Measurements from ENCODE around the gene LDLRAD3. TPM values are rescaled to one million over a fixed set of nuclear protein-coding genes. Genes with fewer than 3 reads are reported as not detected.
A peak's percentile ranks its signal among the peaks of the same experiment; 100 is the strongest.

Gene LDLRAD3
- total RNA-seq, 2 donors from 2014 or later, result 30.8 to 42.5 TPM

- intact Hi-C loops (cut with DNase I), result no loop called here
- no peak for DNase-seq (ENCODE audit: low spot score)
- Histone ChIP-seq H3K4me3 (no peak overlapping the region), H3K36me3 (no peaks in the 10 kb centered on the region), H3K27me3 (replicated peaks; ENCODE audit: insufficient read depth) (no peaks in the 10 kb centered on the region), H3K4me1 (replicated peaks) (no peaks in the 10 kb centered on the region), H3K27ac (no peak overlapping the region), H3K9me3 (no peaks in the 10 kb centered on the region)
- WGBS, result 95% methylated on average over 4 of the region's 4 CpGs
- TF ChIP-seq CTCF (IDR thresholded peaks at IDR 0.05) (no peak), POLR2AphosphoS5 (IDR thresholded peaks at IDR 0.05) (no peak), POLR2A (IDR thresholded peaks at IDR 0.05) (no peak)
Measured at GRCh38 chr11:36150986-36151385, 207.1 kb downstream of the LDLRAD3 start.

GRCh38 chr11:36151933-36152580 lies 208.2 kb downstream of the LDLRAD3 start:
- intact Hi-C loops (cut with DNase I), result no loop called here
- no peak for TF ChIP-seq CTCF (IDR thresholded peaks at IDR 0.05)
- Histone ChIP-seq H3K4me1 (replicated peaks) (no peaks in the 10 kb centered on the region), H3K27ac (no peak overlapping the region), H3K27me3 (replicated peaks; ENCODE audit: insufficient read depth) (no peaks in the 10 kb centered on the region), H3K9me3 (no peaks in the 10 kb centered on the region), H3K4me3 (no peak overlapping the region), H3K36me3 (no peaks in the 10 kb centered on the region)
- 97% methylated on average over 7 of the region's 7 CpGs for WGBS
- no peak for DNase-seq (ENCODE audit: low spot score)

GRCh38 chr11:36153551-36153950 lies 209.7 kb downstream of the LDLRAD3 start:
- no peak for DNase-seq (ENCODE audit: low spot score)
- intact Hi-C loops (cut with DNase I), result no loop called here
- Histone ChIP-seq H3K27ac (no peak overlapping the region), H3K9me3 (no peaks in the 10 kb centered on the region), H3K4me3 (no peak overlapping the region), H3K36me3 (no peaks in the 10 kb centered on the region), H3K27me3 (replicated peaks; ENCODE audit: insufficient read depth) (no peaks in the 10 kb centered on the region), H3K4me1 (replicated peaks) (no peaks in the 10 kb centered on the region)
- 88% methylated on average over 2 of the region's 2 CpGs for WGBS
- TF ChIP-seq POLR2A (IDR thresholded peaks at IDR 0.05) (no peak), POLR2AphosphoS5 (IDR thresholded peaks at IDR 0.05) (no peak), CTCF (IDR thresholded peaks at IDR 0.05) (no peak)

GRCh38 chr11:36155124-36155561 lies 211.3 kb downstream of the LDLRAD3 start:
- H3K27me3 ChIP-seq (replicated peaks; ENCODE audit: insufficient read depth), result no peaks in the 10 kb centered on the region
- 58% methylated on average over 8 of the region's 8 CpGs for WGBS
- no peaks in the 10 kb centered on the region for H3K36me3 ChIP-seq
- H3K9me3 ChIP-seq, result no peaks in the 10 kb centered on the region
- DNase-seq (ENCODE audit: low spot score), result no peak
- H3K27ac ChIP-seq, result peak overlapping the region; percentile 21 to 24
- H3K4me3 ChIP-seq, result no peak overlapping the region
- TF ChIP-seq POLR2A (IDR thresholded peaks at IDR 0.05) (no peak), CTCF (IDR thresholded peaks at IDR 0.05) (no peak), POLR2AphosphoS5 (IDR thresholded peaks at IDR 0.05) (no peak)
- no peaks in the 10 kb centered on the region for H3K4me1 ChIP-seq (replicated peaks)
- intact Hi-C loops (cut with DNase I), result no loop called here

- Histone ChIP-seq H3K4me1 (replicated peaks) (no peaks in the 10 kb centered on the region), H3K27ac (peak overlapping the region in 1 of 2 donors; percentile 24), H3K9me3 (no peaks in the 10 kb centered on the region), H3K36me3 (no peaks in the 10 kb centered on the region), H3K27me3 (replicated peaks; ENCODE audit: insufficient read depth) (no peaks in the 10 kb centered on the region), H3K4me3 (no peak overlapping the region)
- intact Hi-C loops (cut with DNase I), result no loop called here
- TF ChIP-seq POLR2A (IDR thresholded peaks at IDR 0.05) (no peak), POLR2AphosphoS5 (IDR thresholded peaks at IDR 0.05) (no peak), CTCF (IDR thresholded peaks at IDR 0.05) (no peak)
- 84% methylated on average over 6 of the region's 6 CpGs for WGBS
- DNase-seq (ENCODE audit: low spot score), result no peak
Measured at GRCh38 chr11:36155770-36156160, 211.9 kb downstream of the LDLRAD3 start.

Data from prostate gland (tissue), 2 donors.